NCI-H510A treated with DMSO at 0.1 percent for 48 hours (cell line): ENCODE results near the gene ACACB.
A peak's percentile ranks its signal among the peaks of the same experiment; 100 is the strongest.

ENCODE experiments used
- DNase-seq: peaks from one replicate; lab custom pipeline; 2025; lab: John Stamatoyannopoulos, UW

The ACACB gene

DNA sequence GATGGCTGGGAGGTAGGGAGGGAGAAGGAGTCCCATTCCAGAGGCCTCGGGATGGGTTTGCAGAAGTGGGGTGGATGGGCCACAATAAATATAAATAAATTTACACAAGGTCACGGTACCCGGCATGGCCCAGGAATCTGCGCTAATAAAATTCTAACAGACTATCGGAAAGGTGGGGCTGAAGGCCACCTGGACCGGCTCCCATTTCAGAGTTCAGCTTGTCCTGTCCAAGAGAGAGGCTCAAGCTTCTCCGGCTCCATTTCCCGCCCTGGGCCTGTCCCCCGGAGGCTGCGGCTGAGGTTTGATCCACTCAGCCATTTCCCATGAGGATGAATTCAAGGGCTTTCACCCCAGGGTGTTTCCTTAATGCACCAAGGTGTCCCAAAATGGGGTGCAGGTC, 162.5 kb downstream of the ACACB start:
- no peak for DNase-seq

DNA sequence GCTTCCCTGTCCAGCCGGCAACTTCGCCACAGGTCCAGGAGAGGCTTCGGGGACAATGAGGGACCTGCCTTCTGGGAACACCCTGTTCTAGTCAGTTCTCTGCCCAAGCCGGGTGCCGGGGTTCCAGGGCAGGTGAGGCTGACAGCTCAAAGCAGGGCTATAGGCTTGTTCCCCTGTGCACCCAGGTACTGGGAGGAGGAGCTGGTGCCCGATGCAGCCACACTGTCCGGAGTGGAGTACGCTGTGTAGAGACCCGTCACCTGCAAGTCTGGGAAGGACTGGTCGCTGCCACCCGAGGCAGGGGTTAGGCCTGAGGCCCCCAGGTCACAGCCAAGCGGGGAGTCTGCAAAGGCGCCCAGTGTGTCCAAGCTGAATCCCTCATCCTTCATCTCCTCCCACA, 163.1 kb downstream of the ACACB start:
- no peak for DNase-seq

- no peak for DNase-seq
Measured at GRCh38 chr12:109281452-109281851, 165.1 kb downstream of the ACACB start.

DNA sequence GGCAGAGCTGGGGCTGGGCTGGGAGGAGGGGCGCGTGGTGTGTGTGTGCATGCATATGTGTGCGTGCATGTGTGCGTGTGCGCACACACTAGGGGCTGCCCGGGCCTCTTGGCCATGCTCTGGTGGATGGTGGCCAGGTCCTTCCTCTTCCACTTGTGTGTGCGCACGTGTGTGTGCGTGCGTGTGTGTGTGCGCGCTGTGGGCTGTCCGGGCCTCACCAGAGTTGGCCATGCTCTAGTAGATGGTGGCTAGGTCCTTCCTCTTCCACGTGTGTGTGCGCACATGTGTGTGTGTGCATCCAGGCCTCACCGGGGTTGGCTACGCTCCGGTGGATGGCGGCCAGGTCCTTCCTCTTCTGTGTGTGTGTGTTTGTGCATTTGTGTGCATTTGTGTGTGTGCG, 168.0 kb downstream of the ACACB start:
- DNase-seq, result no peak

- no peak for DNase-seq
Measured at GRCh38 chr12:109286252-109286651, 169.9 kb downstream of the ACACB start.

GRCh38 chr12:109286652-109287051, 170.3 kb downstream of the ACACB start:
- DNase-seq, result no peak

DNA sequence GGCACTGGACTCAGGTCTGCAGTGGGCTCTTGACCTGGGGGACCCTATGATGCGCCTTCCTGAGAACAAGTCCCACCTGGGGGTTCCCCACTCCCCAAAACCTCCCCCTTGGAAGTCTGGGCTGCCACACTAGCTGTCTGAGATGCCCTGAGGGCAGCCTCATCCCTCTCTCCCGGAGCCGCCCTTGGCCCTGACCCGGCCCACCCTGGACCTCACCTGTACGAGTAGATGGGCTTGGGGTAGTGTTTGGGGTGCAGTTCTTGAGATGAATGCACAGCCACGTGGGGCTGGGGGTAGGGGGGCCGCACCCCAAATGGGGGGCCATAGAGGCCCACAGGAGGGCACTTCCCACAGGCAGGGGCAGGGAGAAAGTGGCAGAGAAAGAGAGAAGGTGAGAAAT, 170.8 kb downstream of the ACACB start:
- no peak for DNase-seq

DNA sequence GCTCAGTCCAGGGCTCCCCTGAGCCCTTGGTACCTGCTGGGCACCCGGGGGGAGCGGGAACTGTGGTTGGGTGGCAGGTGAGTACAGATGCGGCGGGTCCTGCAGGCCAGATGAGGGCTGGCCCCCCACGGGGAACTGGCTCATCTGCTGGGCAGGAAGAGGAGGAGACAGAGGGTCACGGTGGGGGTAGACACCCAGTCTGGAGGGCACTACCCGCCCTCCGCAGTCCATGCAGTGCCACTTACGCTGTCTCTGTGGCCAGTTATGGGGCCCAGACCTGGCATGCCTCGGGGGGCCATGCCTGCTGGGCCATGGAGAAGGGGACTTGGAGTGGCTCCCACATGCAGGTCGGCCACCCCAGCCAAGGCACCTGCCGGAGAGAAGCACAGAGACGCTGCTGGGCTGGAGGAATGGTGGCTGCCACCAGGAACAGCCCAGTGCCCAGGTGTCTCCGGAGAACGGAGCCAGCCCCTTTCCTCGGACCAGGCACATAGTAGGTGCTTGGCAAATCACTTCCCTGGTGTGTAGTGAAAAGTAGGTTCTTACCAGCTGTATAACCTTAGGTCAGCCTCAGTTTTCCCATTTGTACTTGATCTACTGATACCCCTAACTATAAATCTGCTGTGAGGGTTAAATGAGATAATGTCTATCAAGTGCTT, 171.6 kb downstream of the ACACB start:
- no peak for DNase-seq

DNA sequence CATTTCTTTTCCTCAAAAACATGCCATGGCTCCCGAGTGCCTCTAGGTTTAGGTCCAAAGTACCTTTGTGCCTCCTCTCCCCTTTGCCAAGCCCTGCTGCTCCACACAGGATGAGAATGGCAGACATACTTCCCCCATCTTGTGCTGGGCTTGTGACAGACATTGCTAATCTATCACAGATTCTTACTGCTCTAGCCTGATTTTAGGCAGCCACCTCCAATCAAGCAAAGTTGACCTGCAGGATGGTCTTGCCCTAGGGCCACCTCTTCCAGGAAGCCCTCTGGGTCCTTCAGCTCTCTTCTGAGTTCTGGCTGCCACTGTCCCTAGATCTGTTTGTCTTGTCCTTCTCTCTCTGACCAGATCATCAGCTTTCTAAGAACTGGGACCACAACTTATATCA, 172.2 kb downstream of the ACACB start:
- no peak for DNase-seq

DNA sequence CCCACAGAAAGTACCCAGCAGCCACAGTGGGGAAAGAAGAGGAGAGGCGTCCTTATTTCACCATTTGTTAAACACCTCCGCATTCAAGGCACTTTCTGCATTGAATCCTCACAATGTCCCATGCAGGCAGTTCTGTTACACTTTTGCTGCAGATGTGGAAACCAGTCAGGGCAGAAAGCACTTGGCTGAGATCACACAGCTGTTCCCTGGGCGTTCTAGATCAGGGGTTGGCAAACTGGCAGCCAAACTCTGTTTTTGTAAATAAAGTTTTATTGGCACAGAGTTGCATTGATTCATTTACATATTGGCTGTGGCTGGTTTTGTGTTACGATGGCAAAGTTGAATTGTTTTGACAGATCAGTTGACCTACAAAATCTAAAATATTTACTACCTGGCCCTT, 172.6 kb downstream of the ACACB start:
- DNase-seq, result no peak

- no peak for DNase-seq
Measured at GRCh38 chr12:109289551-109289950, 173.2 kb downstream of the ACACB start.

- no peak for DNase-seq
Measured at GRCh38 chr12:109290061-109290460, 173.7 kb downstream of the ACACB start.

DNA sequence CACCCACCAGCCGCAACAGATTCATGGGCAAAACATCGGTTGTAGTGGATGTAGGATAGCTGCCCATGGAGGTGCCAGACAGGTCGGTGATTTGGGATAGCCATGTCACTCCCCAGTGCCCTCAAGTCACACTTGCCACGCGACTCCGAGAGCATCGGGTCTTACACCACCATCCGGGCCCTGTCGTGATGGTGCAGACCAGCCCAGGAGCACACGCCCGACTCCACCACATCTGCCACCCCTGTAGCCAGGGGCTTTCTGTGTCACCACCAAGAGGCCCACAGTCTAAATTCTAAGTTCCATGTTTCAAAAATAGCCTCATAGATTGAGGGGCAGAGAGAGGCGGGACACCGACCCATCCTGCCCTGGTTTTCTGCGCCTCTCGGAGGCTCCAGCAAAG, 174.7 kb downstream of the ACACB start:
- no peak for DNase-seq

- peak; percentile 96 for DNase-seq
Measured at GRCh38 chr12:109291521-109292341, 175.3 kb downstream of the ACACB start.

- DNase-seq, result no peak
Measured at GRCh38 chr12:109292342-109292711, 175.9 kb downstream of the ACACB start.

- DNase-seq, result no peak
Measured at GRCh38 chr12:109293106-109293505, 176.7 kb downstream of the ACACB start.

DNA sequence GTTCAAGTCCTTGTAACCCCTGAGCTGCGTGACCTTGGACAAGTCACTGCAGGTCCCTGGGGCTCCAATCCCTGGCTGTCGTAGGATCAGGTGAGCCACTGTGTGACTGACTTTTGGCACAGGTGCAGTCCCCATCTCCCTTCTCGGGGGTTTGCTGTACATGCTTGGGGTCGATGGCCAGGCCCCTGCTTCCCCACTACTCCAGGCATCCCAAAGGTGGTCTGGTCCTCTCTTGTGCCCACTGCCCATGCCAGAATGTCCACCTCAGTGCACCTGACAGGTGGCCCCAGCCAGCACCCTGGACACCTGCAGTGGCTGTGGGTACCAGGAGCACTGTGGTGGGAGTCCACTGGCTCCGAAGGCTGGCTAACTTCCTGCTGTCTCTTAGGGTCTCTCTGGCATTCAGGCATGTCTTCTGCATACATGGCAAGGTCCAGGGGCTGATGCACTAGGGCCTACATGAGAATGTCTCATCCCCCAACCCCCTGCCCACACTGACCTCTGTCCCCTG, 178.0 kb downstream of the ACACB start:
- DNase-seq, result no peak

DNA sequence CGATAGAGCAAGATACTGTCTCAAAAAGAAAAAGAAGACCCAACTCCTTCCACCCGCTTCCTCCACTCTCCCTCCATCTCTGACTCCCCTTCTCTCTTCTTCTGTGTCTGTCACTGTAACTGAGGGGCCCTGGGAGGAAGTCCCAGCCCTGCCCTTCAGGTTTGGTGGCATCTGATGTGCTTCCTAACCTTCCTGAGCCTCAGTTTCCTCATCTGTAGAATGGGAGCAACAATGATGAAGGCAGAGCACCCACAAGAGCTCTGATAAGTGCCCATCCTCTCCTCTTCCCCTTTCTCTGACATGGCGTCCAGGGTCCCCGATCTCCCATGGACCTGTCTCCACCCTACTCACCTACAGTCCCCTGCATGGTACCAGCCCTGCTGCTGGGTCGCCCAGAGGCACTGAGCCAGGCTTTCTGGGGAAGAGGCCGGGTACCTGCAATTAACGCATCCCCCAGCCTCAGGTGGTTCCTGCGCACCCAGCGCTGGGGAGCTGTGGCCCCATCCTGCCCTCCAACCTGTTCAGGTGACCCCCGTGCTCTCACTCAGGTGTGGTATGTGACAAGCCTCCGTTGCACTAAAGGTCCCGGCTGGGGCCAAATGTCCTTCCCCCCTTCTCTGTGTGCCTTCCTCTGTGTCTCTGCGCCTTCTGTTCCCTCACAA, 179.5 kb downstream of the ACACB start:
- no peak for DNase-seq

GRCh38 chr12:109296431-109296830, 180.0 kb downstream of the ACACB start:
- no peak for DNase-seq

DNA sequence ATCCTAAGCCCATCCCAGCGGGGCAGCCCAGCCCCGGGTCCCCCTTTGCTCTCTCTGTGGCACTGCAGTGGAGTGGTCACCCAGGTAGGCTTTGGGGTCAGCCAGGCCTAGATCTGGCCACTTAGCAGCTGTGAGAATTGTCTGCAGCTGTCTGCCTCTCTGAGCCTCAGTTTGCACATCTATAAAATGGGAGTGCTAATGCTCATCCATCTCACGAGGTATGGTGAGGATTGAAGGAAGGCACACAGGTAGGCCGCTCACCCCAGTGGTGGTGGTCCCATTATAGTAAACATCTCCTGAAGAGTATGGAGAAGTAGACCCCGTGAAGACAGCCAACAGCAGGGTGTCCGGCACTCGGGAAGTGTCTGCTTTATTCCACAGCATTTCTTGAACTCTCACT, 183.5 kb downstream of the ACACB start:
- no peak for DNase-seq

DNA sequence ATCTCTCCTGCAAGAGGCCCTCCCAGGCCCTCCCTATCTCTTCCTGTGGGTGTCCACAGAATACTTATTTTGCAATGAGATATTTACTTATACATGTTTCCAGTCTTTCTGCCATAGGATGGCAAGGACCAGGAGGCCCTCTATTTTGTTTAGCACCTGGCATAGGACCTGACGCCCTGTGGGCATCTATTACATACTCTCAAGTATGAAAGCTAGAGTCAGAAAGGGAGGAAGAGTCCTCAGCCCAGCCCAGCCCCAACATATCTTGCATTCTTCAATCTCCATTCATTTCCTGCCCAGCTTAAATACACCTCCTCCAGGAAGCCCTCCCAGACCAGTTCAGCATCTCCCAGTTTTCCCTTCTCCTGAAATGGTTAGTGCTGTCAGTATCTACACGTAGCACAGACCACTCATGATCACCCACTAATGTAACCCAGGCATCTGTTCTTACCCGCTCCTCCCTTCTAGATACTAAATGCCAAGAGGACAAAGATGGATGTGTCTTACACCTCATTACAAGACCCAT, 185.3 kb downstream of the ACACB start:
- DNase-seq, result no peak

GRCh38 chr12:109302358-109302757, 186.0 kb downstream of the ACACB start:
- DNase-seq, result no peak

- no peak for DNase-seq
Measured at GRCh38 chr12:109302770-109303169, 186.4 kb downstream of the ACACB start.
